Islet precursor cell (in vitro differentiated cells): ENCODE measurements around the gene DUSP3.
A peak's percentile ranks its signal among the peaks of the same experiment; 100 is the strongest.
"Not testable (repeated sequence)": the region's sequence is repeated elsewhere in the genome, so short reads cannot be mapped to it uniquely, and the experiment has no call there.

Experiments
- DNase-seq: peaks from one replicate; pipeline ENCODE4 v3.0.0-alpha.2; 2018

Gene DUSP3

DNA sequence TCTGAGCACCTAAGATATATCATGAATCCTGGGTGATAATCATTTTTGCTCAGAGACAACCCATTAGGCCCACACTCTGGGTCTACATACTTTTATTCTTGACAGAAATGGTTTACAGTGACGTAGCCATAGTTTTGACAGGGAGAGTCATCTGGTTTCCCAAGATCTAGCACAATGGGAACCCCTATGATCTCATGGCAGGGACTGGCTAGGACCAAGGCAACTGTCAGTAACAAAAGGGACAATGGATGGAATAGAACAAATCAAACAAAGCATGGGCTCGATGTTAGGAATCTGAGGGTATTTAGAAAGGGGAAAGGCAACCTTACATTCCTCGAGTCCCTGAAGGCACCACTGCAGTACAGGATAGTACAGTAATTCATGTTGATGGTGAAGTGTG is 22.0 kb upstream of the DUSP3 start:
- DNase-seq, result no peak

DNA sequence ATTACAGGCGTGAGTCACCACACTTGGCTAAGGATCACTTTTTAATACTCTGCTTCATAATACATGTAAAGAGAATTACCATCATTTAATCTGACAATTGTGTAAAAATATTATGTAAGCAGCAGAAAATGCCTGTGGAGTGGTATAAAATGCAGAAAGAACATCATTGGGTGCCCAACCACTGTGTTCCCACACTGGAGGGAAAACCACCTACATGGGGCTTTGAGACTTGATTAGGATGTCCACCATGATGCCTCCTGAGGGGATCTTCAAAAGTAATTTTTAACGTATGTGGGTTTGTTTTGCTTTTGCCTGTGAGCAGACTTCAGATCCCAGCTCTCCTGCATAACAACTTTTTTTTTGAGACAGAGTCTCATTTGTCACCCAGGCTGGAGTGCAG is 20.3 kb upstream of the DUSP3 start:
- no peak for DNase-seq

DNA sequence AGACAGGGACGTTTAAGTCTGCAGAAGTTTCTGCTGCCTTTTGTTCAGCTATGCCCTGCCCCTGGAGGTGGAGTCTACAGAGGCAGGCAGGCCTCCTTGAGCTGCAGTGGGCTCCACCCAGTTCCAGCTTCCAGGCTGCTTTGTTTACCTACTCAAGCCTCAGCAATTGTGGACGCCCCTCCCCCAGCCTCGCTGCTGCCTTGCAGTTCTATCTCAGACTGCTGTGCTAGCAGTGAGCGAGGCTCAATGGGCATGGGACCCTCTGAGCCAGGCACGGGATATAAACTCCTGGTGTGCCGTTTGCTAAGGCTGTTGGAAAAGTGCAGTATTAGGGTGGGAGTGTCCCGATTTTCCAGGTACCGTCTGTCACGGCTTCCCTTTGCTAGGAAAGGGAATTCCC is 19.2 kb upstream of the DUSP3 start:
- DNase-seq, result not testable (repeated sequence)

DNA sequence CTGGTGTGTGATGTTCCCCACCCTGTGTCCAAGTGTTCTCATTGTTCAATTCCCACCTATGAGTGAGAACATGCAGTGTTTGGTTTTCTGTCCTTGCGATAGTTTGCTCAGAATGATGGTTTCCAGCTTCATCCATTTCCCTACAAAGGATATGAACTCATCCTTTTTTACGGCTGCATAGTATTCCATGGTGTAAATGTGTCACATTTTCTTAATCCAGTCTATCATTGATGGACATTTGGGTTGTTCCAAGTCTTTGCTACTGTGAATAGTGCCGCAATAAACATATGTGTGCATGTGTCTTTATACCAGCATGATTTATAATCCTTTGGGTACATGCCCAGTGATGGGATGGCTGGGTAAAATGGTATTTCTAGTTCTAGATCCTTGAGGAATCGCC is 13.9 kb upstream of the DUSP3 start:
- DNase-seq, result not testable (repeated sequence)

DNA sequence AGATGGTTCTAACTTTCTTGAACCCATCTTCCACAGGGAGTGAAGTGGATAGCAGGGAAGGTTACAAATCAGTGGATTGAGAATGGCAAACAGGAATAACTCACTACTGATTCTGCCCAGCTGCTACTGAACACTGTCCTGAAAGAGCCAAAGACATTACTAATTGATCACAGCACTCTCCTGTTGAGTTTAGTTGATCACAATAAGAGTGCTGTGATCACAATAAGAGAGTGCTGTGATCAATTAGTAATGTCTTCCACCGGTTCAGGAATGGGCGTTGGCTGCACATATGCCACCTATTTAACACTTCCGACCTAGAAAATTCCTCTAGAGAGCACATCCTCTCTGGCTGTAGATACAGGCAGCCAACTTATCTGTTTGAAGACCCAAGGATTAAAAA is 12.8 kb upstream of the DUSP3 start:
- no peak for DNase-seq

DNA sequence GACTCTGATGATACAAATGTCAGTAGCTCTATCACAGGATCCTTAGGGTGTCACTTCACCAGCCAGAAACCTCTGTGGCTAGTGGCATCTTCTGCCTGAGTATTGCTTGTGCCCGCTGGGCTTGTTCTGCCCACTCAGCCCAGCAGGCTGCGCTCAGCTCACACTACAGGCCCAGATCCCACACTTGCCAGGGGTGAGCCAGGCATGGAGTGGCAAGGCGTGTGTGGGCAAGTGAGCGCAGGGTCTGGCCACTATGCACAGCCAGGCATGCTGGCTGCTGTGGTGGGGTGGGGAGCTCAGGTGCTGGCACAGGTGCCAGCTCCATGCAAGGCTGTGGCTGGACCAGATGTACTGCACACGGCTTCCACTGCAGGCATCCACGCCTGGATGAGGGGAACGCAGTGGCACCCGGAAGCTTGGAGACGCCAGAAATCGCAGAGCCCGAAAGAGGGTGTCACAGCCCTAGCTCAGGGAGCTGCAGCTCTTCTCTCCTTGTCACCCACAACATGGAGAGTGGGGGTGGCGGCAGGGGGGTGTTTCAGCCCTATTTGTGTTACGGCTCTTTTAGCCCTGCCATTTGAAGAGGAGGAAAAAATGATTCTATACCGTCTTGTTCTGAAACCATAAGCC is 11.6 kb upstream of the DUSP3 start:
- no peak for DNase-seq

DNA sequence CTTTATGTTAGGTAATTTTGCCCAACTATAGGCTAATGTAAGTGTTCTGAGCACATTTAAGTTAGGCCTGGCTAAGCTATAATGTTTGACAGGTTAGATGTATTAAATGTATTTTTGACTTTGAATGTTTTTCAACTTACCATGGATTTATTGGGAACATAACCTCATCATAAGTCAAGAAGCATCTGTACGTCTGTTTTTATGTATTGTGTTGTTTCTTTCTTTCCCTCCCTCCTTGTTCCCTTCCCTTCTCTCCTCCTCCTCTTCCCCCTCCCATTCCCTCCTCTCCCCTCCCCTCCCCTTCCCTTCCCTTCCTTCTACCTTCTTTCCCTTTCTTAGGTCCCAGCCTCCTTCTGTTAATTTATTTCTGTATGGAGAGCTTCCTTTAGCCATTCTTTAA is 10.7 kb upstream of the DUSP3 start:
- DNase-seq, result no peak

DNA sequence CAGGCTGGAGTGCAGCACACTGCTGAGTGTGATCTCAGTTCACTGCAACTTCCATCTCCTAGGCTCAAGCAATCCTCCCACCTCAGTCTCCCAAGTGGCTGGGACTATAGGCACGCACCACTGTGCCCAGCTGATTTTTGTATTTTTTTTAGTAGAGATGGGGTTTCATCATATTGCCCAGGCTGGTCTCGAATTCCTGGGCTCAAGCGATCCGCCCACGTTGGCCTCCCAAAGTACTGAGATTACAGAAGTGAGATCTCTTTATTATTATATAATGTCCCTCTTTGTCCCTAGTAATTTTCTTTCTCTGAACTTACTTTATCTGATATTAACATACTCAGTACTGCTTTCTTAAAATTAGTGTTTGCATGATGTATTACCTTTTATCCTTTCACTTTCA is 9.8 kb upstream of the DUSP3 start:
- DNase-seq, result no peak

DNA sequence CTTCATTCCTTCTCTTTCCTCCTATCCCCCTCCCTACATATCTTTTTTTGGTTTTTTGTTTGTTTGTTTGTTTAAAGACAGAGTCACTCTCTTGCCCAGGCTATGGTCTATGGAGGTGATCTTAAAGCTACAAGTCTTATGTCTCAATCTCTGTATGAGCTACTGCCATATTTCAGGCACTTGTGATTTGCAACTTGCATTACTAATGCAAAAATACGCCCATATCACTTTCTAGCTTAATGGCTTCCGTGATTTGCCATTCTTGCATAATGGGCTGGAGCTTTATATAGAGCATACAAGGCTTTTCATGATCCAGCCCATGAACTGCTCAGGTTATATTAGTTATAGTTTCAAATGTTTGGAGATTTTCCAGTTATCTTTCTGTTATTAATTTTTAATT is 9.0 kb upstream of the DUSP3 start:
- no peak for DNase-seq

DNA sequence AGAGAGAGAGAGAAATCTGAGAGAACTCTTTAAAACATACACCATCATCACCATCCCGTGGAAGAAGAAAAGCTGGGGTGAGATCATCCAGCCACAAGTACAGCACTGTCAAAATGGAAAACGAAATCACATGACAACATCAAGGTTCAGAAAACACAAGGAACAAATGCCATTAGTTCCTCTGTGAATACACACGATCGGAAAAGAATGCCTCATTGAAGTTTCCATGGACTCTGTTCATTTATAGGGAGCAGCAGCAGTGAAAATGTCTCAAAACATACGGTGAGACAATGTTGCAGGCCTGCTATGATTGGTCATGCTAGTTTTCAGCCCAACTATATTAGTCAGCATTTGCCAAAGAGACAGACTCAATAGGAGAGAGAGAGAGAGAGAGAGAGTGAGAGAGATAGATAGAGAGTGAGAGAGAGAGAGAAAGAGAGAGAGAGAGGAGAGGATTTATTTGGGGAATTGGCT is 5.9 kb upstream of the DUSP3 start:
- DNase-seq, result no peak

DNA sequence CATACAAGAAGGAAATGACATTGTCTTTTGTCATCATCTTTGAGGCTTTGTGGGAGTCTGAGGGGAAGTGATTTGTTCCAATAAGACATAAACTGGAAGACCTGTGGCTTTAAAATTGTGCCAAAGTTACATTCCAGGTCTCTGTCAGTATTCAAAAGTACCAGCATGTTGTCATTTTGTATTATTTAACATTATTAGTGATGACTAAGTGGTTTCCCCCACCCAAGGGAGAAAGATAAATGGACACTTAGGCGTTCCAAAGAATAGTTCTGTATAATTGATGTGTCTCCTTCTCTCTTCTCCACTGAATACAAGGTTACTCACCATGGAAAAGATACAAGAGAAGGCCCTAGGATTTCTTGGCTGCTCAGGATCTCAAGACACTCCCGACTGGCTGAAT is 5.3 kb upstream of the DUSP3 start:
- no peak for DNase-seq

DNA sequence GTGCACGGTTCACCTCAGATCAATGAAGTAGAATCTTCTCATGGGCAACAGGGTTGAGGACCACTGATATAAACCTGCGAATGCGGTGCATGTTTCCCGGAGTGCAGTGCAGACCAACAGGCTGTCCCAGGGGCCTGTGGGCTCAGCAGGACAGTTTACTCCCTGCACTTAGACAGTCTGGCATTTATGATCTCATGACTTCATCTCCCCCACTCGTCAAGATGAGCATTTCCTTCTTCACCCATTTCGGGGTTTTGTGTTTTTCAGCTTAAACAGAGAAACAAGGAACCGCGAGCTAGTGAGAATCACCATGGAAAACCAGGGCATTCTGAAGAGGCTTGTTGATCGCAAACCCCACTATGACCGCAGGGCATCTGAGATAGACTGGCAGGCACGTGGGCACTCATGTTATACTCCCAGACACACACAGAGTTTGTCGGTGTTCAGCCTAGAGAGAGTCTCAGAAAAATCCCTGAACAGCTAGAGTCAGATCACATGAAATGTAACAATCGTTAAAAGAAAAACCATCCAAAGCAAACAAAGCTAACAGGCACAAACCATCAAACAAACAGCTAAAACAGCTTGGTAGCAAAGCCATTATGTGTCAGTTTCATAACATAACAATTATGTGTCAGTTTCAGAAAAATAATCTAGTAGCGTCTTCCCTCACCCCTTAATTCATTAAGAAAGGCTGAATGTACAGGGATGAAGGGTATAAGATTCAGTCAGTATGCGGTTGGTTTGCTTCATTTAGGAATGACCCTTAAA is 4.3 kb upstream of the DUSP3 start:
- DNase-seq, result no peak

DNA sequence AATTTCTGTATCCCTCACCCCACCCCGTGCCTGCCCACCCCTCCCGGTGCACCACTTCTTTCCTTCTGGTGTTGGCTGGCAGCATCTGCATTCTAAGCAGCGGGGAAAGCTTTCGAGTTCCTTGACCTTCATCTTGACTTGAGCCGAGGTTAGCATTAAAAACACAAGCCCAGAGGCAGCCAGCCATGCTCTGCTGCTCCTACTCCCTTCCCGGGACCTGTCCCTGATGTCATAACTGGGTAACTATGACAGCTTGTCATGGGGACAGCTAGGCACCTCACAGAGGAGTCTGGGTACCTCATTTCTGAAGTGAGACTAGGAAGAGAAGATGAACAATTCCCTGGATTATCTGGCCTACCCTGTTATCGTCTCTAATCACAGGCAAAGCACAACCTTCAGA is 1.4 kb upstream of the DUSP3 start, which contains the start of gene CFAP97D1:
Gene CFAP97D1 (plus strand): TSS at position 301 of the 400 bp plus-strand sequence. CDS start 28 bp downstream, at position 329.
- no peak for DNase-seq

DNA sequence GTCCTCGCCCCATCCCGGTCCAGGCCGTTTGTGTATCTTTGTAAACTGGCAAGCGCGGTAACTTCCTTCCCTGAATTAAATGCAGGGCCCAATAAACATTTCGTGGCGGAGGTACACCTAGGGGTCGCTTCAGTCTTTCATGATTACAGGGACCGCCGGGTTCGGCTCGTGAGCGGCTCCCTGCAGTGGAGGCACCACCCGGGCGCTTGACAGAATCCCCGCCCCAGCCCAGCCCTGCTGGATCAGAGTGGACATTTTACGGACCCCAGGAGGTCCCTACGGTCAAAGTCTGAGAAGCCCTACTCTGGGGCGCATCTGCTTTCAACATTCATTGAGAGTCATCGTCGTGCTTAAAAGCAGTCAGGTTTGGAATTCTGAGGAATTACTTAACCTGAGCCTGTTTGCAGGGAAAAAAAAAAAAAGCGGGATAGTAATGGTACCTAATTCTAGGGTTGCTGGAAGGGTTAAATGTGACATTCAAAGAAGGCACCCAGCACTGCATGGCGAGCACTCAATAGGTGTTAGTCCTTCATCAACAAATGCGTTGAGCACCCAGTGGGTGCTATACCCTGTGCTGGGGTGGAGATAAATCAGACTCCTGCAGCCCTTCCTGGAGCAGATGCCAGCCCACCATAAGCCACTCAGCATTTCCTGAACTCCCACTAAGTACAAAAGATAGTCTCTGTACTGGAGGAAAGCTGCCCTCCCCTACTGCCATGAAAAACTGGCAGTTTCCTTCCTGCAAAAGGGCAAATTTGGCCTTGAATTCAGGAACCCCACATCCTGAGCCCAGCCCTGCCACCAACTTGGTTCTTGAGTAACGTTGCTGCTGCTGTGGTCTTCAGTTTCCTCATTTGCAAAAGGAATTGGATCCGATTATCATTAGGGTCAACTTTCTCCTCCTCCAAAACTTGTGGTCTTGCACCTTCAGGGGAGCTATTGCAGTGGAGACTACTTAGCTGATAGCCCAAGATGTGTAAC is 658 bp upstream of the DUSP3 start:
- no peak for DNase-seq

DNA sequence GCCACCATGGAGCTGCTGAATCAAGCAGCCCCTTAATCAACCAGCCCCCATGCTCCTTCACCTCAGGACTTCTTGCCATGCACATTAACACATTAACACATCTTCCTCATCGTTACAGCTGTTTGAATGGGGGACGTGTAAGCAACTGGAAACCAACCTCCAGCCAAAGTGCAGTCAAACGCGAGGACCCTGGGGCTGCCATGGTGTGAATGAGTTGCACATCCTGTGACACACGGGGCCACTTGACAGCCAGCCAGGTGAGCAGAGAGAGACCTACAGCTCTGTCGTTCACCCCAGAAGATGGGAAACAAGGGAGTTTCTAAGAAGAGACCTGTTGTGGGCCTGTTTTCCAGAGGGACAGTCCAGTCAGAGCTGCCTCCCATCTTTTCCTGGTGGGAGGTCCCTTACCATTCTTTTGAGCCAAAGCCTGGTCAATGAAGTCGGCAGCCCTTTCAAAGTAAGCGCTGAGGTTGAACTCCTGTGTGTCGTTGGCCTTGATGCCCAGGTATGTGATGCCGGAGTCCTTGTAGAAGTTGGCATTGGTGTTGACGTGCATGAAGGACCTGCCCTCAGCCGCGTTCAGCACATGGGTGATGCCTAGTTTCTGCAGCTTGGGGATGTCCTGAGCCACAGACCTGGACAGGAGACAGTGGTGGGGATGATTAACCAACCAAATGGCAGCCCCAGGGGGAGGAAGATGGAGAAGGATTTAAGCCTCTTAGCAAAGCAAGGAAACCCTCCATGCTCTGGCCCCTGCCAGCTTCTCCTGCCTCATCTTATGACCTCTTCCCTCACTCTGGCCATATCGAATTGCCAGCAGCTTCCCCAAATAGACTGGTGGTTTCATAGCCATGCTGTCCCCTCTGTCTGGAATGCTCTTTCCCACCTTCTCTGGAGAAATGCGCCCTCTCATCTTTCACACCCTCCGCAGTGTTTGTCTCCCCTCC is 4.2 kb downstream of the DUSP3 start:
- DNase-seq, result peak; percentile 47

DNA sequence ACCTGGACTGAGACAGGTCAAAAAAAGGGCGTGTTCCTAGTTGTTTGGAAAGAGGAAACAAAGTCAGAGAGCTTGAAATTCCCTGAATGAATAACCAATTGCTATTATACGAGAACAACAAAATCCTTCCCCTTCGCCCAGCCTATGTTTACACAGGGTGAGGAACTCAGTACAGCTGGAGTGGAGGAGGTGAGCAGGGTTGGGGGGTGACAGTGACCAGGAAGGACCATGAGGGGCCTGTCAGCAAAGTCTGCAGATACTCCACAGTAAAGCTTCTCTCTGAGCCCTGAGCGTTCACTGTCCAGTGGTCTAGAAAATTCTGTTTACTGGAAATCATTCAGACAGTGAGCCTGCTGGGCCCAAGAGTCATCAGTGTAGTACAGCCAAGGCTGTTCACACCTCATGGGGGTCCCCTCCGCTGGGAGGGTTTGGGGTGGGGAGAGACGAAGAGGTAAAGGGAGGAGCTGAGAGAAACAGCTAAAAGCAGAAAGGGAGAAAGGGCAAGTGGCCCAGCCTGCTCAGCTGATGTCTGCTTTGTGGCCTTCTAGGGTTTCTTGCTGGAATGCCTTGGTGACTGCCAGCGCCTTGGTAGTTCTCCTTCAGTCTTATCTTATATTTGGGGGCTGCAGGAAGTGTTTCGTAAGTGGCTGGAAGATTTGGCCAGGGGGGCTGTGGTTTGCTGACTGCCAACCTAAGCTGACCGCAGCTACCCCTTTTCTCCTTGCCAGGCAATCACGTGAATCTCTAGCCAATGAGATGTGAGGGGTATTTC is 5.7 kb downstream of the DUSP3 start:
- DNase-seq, result peak; percentile 37

DNA sequence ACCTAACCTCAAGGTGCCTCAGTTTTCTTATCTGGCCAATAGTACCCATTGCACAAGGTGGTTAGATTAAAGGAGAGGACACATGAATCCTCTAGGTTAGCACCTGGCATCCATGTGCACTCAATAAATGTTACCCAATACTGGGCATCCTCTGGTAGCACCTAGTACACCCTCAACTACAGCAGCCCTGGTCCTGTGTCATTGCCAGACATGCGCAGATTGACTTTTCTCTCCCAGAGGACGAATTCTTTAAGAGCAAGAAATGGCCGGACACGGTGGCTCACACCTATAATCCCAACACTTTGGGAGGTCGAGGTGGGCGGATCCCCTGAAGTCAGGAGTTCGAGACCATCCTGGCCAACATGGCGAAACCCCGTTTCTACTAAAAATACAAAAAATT is 7.3 kb downstream of the DUSP3 start:
- peak; percentile 29 for DNase-seq

DNA sequence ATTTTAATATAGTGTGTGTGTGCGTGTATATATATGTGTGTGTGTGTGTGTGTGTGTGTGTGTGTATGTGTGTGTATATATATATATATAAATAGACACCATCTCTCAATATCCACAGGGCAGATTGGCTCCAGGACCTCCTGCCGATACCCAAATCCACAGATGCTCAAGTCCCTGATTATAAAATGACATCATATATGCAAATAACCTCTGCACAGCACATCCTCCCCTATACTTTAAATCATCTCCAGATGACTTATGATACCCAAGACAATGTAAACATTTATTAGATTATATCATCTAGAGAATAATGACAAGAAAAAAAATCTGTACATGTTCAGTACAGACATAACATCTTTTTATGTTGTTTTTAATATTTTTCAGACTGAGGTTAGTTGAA is 7.8 kb downstream of the DUSP3 start:
- DNase-seq, result no peak

DNA sequence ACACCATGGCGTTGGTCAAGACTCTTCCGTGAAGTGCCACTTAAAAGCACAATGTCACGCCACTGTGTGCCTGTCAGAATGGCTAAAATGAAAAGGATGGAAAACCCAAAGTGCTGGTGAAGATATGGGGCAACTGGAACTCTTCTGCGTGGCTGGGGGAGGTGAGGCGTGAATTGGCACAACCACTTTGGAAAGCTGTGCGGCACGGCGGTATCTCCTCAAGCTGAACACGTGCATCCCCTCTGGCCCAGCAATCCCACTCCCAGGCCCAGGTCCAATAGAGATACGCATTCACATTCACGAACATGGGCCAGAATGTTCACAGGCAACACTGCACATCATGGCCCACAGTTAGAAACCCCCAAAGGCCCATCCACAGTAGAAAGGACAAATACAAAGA is 8.9 kb downstream of the DUSP3 start:
- no peak for DNase-seq

DNA sequence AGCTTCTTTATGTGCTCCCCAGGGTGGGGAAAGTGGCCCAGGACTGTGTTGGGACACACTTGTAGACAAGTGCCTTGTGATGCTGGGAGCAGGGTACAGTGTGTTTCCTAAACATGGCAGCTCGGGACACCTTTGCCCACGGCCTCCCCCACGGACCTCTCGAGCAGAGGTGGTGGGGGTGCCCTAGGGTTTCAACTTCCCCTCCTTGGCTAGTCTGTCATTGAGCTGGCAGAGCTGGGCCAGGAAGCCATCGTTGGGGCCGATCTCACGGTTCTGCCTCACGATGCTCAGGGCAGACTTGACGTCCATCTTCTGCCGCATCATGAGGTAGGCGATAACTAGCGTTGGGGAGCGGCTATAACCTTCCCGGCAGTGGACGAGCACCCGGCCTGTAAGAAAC is 9.4 kb downstream of the DUSP3 start:
- no peak for DNase-seq

DNA sequence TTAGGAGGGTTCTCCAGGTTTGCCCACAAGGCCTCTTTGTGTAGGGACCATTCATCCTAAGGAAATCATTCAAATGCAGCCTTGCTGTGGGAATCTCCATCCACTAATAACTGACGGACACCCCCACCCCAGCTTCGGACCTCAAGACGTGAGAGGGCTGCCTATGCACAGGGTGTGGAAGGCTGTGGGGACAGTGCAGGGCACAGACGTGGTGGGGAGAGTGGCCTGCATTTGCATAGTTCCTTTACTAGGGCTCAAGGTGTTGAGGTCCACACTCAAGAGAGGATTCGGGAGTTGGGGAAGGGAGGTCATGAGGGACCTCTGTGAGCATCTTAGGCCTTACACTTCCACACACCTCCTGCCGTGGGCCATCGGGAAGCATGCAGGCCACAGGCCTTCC is 9.8 kb downstream of the DUSP3 start:
- no peak for DNase-seq
